T-helper 17 cell (primary cell): ENCODE measurements around the gene RPL15. TPM values are rescaled to one million over a fixed set of nuclear protein-coding genes. Genes with fewer than 3 reads are reported as not detected.

Source experiments
- ATAC-seq: fragments of 150-1000 bp; cut with Tn5 transposase; 2 replicates; pipeline ENCODE4 v1.10.0; 2021; ENCODE audit warnings: mild to moderate bottlenecking, moderate library complexity
- DNase-seq, 3 donors: peaks; one replicate each; pipeline versions ENCODE4 v3.0.0 to v3.0.0-alpha.2; 2020 to 2021
- H3K9me3 ChIP-seq: one replicate; pipeline ENCODE4 v1.7.0; 2013; ENCODE audit warnings: low read length, mild to moderate bottlenecking; ENCODE audit not compliant: control insufficient read depth, poor library complexity, severe bottlenecking
- H3K27ac Mint-ChIP-seq: one replicate; pipeline ENCODE4 v1.8.0; 2022; ENCODE audit warnings: mild to moderate bottlenecking, moderate library complexity, mixed read lengths
- H3K27me3 Mint-ChIP-seq: one replicate; pipeline ENCODE4 v1.8.0; 2022; ENCODE audit warnings: mixed read lengths
- H3K36me3 Mint-ChIP-seq: one replicate; pipeline ENCODE4 v1.8.0; 2022; ENCODE audit warnings: low read depth, mixed read lengths
- H3K4me1 Mint-ChIP-seq: one replicate; pipeline ENCODE4 v1.8.0; 2022; ENCODE audit warnings: mild to moderate bottlenecking, mixed read lengths
- H3K4me3 Mint-ChIP-seq: one replicate; pipeline ENCODE4 v1.8.0; 2022; ENCODE audit warnings: mild to moderate bottlenecking, moderate library complexity, mixed read lengths
- total RNA-seq, 4 donors: library from RNA in 2 of 4; stranded (reverse) in 2 of 4; gene quantifications; one replicate each; pipeline ENCODE4 v1.2.3 and lab custom pipeline; 2022 to 2026

RPL15 gene
- total RNA-seq, 2 donors from 2014 or later: 1,887 to 2,036 TPM

GRCh38 chr3:23961913-23962312 lies 45.0 kb downstream of the RPL15 start:
- DNase-seq (no peak), ATAC-seq (no peak)
- peak overlapping the region; percentile 79 for H3K27ac Mint-ChIP-seq
- H3K27me3 Mint-ChIP-seq: no peaks in the 10 kb centered on the region
- peak overlapping the region; percentile 16 for H3K4me3 Mint-ChIP-seq
- peaks cover 35% of the 10 kb centered on the region for H3K4me1 Mint-ChIP-seq
- H3K9me3 ChIP-seq: no peaks in the 10 kb centered on the region
- peaks cover 10% of the 10 kb centered on the region for H3K36me3 Mint-ChIP-seq

DNA sequence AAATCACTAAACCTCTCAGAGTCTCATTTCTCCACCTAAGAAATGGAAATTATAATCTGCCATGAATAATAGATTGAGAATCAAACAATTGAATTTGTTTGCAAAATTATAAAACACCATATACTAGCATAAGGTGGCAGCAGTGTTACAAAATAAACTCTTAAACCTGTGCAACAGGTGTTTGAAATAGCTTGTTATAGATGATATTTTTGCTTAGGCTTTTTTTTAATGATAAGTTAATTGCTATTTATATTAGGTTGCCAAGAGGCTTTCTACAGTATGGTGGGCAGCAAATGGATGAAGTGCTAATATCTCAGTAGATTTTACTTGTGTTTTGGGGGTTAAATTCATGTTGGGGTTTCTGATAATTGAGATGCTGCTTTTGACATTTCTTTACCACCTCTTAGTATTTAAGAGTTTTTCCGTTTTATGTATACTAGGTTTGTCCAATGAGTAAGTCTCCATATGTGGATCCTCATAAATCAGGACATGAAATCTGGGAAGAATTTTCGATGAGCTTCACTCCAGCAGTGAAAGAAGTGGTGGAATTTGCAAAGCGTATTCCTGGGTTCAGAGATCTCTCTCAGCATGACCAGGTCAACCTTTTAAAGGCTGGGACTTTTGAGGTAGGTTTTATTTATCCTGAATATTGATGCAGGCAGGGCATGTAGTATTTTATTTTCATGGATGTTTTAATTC lies 47.8 kb downstream of the RPL15 start:
- Mint-ChIP-seq H3K27ac (peak overlapping the region; percentile 47), H3K36me3 (peaks cover 11% of the 10 kb centered on the region)

DNA sequence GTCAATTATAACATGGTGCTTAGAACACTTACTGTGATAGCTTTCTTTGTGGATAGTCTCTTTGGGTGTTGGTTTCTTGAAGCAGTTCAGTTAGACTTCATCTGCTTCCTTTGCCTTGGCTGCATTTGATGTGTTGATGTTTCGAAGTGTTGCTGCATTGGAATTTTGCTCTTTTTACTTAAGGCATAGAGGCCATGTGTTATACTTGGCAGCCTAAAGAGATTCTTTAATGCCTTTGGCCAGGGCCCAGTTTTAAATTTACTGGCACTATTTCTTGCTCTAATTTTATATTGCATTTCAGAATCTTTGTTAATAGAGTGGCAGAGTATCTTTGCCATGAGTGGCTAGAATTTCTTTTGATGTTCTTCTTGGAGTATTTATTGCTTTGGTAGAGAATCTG lies 49.4 kb downstream of the RPL15 start:
- no peaks in the 10 kb centered on the region for H3K27me3 Mint-ChIP-seq

More for the DNA sequence above, 47.8 kb downstream of the RPL15 start:
- H3K27me3 Mint-ChIP-seq: no peaks in the 10 kb centered on the region
- H3K4me1 Mint-ChIP-seq: peaks cover 35% of the 10 kb centered on the region
- no peak overlapping the region for H3K4me3 Mint-ChIP-seq
- no peak for ATAC-seq
- no peak for DNase-seq
- no peaks in the 10 kb centered on the region for H3K9me3 ChIP-seq

GRCh38 chr3:23968463-23969184 lies 51.7 kb downstream of the RPL15 start:
- H3K4me3 Mint-ChIP-seq: peak overlapping the region; percentile 15
- H3K4me1 Mint-ChIP-seq: peaks cover 30% of the 10 kb centered on the region
- H3K27ac Mint-ChIP-seq: no peak overlapping the region
- ATAC-seq (no peak), DNase-seq (no peak)
- no peaks in the 10 kb centered on the region for H3K9me3 ChIP-seq
- H3K36me3 Mint-ChIP-seq: peaks cover 15% of the 10 kb centered on the region
- H3K27me3 Mint-ChIP-seq: no peaks in the 10 kb centered on the region

More for the DNA sequence above, 49.4 kb downstream of the RPL15 start:
- Mint-ChIP-seq H3K27ac (peak overlapping the region; percentile 87), H3K4me1 (peaks cover 34% of the 10 kb centered on the region), H3K36me3 (peaks cover 15% of the 10 kb centered on the region), H3K4me3 (no peak overlapping the region)
- no peak for ATAC-seq
- no peak for DNase-seq
- no peaks in the 10 kb centered on the region for H3K9me3 ChIP-seq

- Mint-ChIP-seq H3K27me3 (no peaks in the 10 kb centered on the region), H3K4me3 (peak overlapping the region; percentile 2), H3K4me1 (peaks cover 30% of the 10 kb centered on the region), H3K27ac (no peak overlapping the region), H3K36me3 (peaks cover 15% of the 10 kb centered on the region)
- H3K9me3 ChIP-seq: no peaks in the 10 kb centered on the region
- DNase-seq: no peak
- ATAC-seq: no peak
These were observed 52.5 kb downstream of the RPL15 start for GRCh38 chr3:23969393-23969792.

Other genes starting within 250 kb of the RPL15 start
- 10 to 100 TPM; 62.2 to 70.7 TPM for gene UBE2E1, start 111.2 kb upstream of the RPL15 start, total RNA-seq
- 1 to 10 TPM; 2.6 to 2.7 TPM for gene NKIRAS1, start 142 bp upstream of the RPL15 start, total RNA-seq
- 100 to 1,000 TPM; 132 to 171 TPM for gene NR1D2, start 28.2 kb downstream of the RPL15 start, total RNA-seq